ENCODE results near the gene ANKRD23. TPM values are rescaled to one million over a fixed set of nuclear protein-coding genes. Genes with fewer than 3 reads are reported as not detected.

Gene ANKRD23
- total and polyA plus RNA-seq, 11 donors: 0.96 to 26.7 (median 7.9) TPM

- Histone ChIP-seq H3K9me3 (no peaks in the 10 kb centered on the region), H3K27ac (no peak overlapping the region), H3K4me1 (peaks cover 0 to 51% (median 27%) of the 10 kb centered on the region in 12 donors), H3K4me3 (no peak overlapping the region), H3K36me3 (no peaks in the 10 kb centered on the region), H3K27me3 (peaks cover 0 to 4% (median 0%) of the 10 kb centered on the region in 9 donors)
- DNase-seq (no peak), ATAC-seq (no peak)
- WGBS, 4 donors: 80 to 88% (median 83%) methylated on average over 9 of the region's 9 CpGs
- intact Hi-C loops (cut with DNase I): no loop called here
- TF ChIP-seq POLR2A (IDR thresholded peaks at IDR 0.05) (no peak), CTCF (IDR thresholded peaks at IDR 0.05) (no peak)
Observed at GRCh38 chr2:96883306-96883705, 39.5 kb upstream of the ANKRD23 start.

GRCh38 chr2:96882906-96883305 is 39.1 kb upstream of the ANKRD23 start:
- Histone ChIP-seq H3K27ac (no peak overlapping the region), H3K9me3 (no peaks in the 10 kb centered on the region), H3K4me1 (peaks cover 0 to 47% (median 24%) of the 10 kb centered on the region in 12 donors), H3K27me3 (peaks cover 0 to 4% (median 0%) of the 10 kb centered on the region in 9 donors), H3K4me3 (no peak overlapping the region), H3K36me3 (no peaks in the 10 kb centered on the region)
- ATAC-seq (no peak), DNase-seq (no peak)
- 71 to 89% (median 87%) methylated on average over 7 to 8 of the region's 8 CpGs for WGBS, 4 donors
- TF ChIP-seq CTCF (IDR thresholded peaks at IDR 0.05) (no peak), POLR2A (IDR thresholded peaks at IDR 0.05) (no peak)
- intact Hi-C loops (cut with DNase I): no loop called here

- Histone ChIP-seq H3K36me3 (no peaks in the 10 kb centered on the region), H3K27ac (peak overlapping the region in 1 of 12 donors; percentile 6), H3K4me3 (no peak overlapping the region), H3K9me3 (no peaks in the 10 kb centered on the region), H3K4me1 (peaks cover 0 to 40% (median 18%) of the 10 kb centered on the region in 12 donors), H3K27me3 (peaks cover 0 to 4% (median 0%) of the 10 kb centered on the region in 9 donors)
- ATAC-seq: no peak
- intact Hi-C loops (cut with DNase I): no loop called here
- WGBS, 4 donors: 79 to 83% (median 81%) methylated on average over 12 of the region's 12 CpGs
- TF ChIP-seq CTCF (IDR thresholded peaks at IDR 0.05) (no peak), POLR2A (IDR thresholded peaks at IDR 0.05) (no peak)
- DNase-seq: no peak
Observed at GRCh38 chr2:96882230-96882629, 38.4 kb upstream of the ANKRD23 start.

- intact Hi-C loops (cut with DNase I): no loop called here
- peak in 2 of 4 donors; percentile 33 to 34 for ATAC-seq
- H3K36me3 ChIP-seq: no peaks in the 10 kb centered on the region
- peaks cover 0 to 4% (median 0%) of the 10 kb centered on the region in 9 donors for H3K27me3 ChIP-seq
- 46 to 62% (median 54%) methylated on average over 10 of the region's 10 CpGs for WGBS, 4 donors
- H3K4me1 ChIP-seq: peaks cover 0 to 37% (median 17%) of the 10 kb centered on the region in 12 donors
- H3K27ac ChIP-seq: peak overlapping the region in 4 of 12 donors; percentile 17 to 34 (median 26)
- H3K4me3 ChIP-seq: no peak overlapping the region
- H3K9me3 ChIP-seq: no peaks in the 10 kb centered on the region
- peak in 1 of 5 donors; percentile 56 for DNase-seq
- no peak for TF ChIP-seq CTCF (IDR thresholded peaks at IDR 0.05)
- TF ChIP-seq POLR2A (IDR thresholded peaks at IDR 0.05): no peak
Observed at GRCh38 chr2:96881349-96882195, 37.8 kb upstream of the ANKRD23 start.

Data from heart left ventricle (tissue), 16 donors.